ENCODE results near the gene LRRC49. TPM values are rescaled to one million over a fixed set of nuclear protein-coding genes. Genes with fewer than 3 reads are reported as not detected.

The LRRC49 gene
- 1.7 TPM for polyA plus RNA-seq (2013, experiment 1 of 2)
- polyA plus RNA-seq (2013, experiment 2 of 2): 1.8 TPM

- Histone ChIP-seq H3K4me1 (ENCODE audit: control insufficient read depth, insufficient read depth, low read depth, low read length) (peaks cover 5% of the 10 kb centered on the region), H3K23ac (ENCODE audit: low read length in 2 of 2) (no peak within 1 kb of the TSS), H4K8ac (ENCODE audit: low read length) (peak within 1 kb of the TSS; percentile 72), H3K4ac (ENCODE audit: low read depth in 1 of 2, low read length in 2 of 2) (no peak within 1 kb of the TSS), H3K4me2 (ENCODE audit: low read length, poor library complexity, severe bottlenecking) (peak within 1 kb of the TSS; percentile 86), H3K9me3 (ENCODE audit: control insufficient read depth, low read length) (no peaks in the 10 kb centered on the region), H2BK15ac (ENCODE audit: low read depth, poor library complexity, severe bottlenecking) (peak within 1 kb of the TSS; percentile 41), H2BK120ac (ENCODE audit: low read depth, low read length) (no peak within 1 kb of the TSS), H2BK12ac (ENCODE audit: low read length in 2 of 2) (no peak within 1 kb of the TSS), H3K4me3 (ENCODE audit: insufficient read depth in 1 of 2, low read depth in 1 of 2, low read length in 2 of 2) (peak within 1 kb of the TSS; percentile 75 to 89), H3K27me3 (ENCODE audit: control insufficient read depth in 1 of 2, insufficient read depth in 1 of 2, low read length in 2 of 2) (no peaks in the 10 kb centered on the region), H3K36me3 (ENCODE audit: control insufficient read depth in 1 of 2, insufficient read depth in 2 of 2, low read depth in 1 of 2, low read length in 2 of 2) (no peaks in the 10 kb centered on the region), H3K79me1 (replicated peaks; ENCODE audit: low read length, poor library complexity, severe bottlenecking) (peaks cover 9% of the 10 kb centered on the region), H4K91ac (ENCODE audit: low read length) (peak within 1 kb of the TSS; percentile 28), H3K9ac (ENCODE audit: low read length) (peak within 1 kb of the TSS; percentile 89), H2AFZ (ENCODE audit: low read depth, low read length) (peak within 1 kb of the TSS; percentile 98), H3K27ac (ENCODE audit: low read length, poor library complexity, severe bottlenecking) (peak within 1 kb of the TSS; percentile 49), H3K18ac (ENCODE audit: low read depth in 1 of 2, low read length in 2 of 2) (peak within 1 kb of the TSS in 1 of 2 experiments; percentile 54), H2AK5ac (ENCODE audit: low read length, severe bottlenecking) (no peak within 1 kb of the TSS), H3K14ac (ENCODE audit: low read length in 2 of 2) (peak within 1 kb of the TSS in 1 of 2 experiments; percentile 57), H2BK5ac (ENCODE audit: low read depth, low read length, poor library complexity, severe bottlenecking) (no peak within 1 kb of the TSS)
- WGBS: under 1% methylated on average over 60 of the region's 61 CpGs
- DNase-seq: peak; percentile 98
These were observed at the start of gene LRRC49, which contains the start of gene THAP10 for GRCh38 chr15:70892002-70892911. Gene LRRC49, plus strand, starts transcription at chr15:70892826. Its CDS starts 69 bp downstream, at chr15:70892895. Gene THAP10, minus strand, starts transcription at chr15:70892433. Its CDS starts 161 bp downstream, at chr15:70892272.

GRCh38 chr15:70845602-70846360 is 46.8 kb upstream of the LRRC49 start:
- no peak overlapping the region for H3K27ac ChIP-seq (ENCODE audit: low read length, poor library complexity, severe bottlenecking)
- no peak overlapping the region for H2BK12ac ChIP-seq (ENCODE audit: low read length in 2 of 2)

GRCh38 chr15:70851889-70852288 is 40.7 kb upstream of the LRRC49 start:
- H3K4me3 ChIP-seq (ENCODE audit: insufficient read depth in 1 of 2, low read depth in 1 of 2, low read length in 2 of 2): peak overlapping the region in 1 of 2 experiments; percentile 97
- peaks cover 10% of the 10 kb centered on the region for H3K4me1 ChIP-seq (ENCODE audit: control insufficient read depth, insufficient read depth, low read depth, low read length)
- H3K79me1 ChIP-seq (replicated peaks; ENCODE audit: low read length, poor library complexity, severe bottlenecking): peaks cover 6% of the 10 kb centered on the region
- H3K14ac ChIP-seq (ENCODE audit: low read length in 2 of 2): no peak overlapping the region
- H3K27me3 ChIP-seq (ENCODE audit: control insufficient read depth in 1 of 2, insufficient read depth in 1 of 2, low read length in 2 of 2): no peaks in the 10 kb centered on the region
- DNase-seq: no peak
- no peaks in the 10 kb centered on the region for H3K9me3 ChIP-seq (ENCODE audit: control insufficient read depth, low read length)
- peaks cover 6 to 41% of the 10 kb centered on the region in 2 experiments for H3K36me3 ChIP-seq (ENCODE audit: control insufficient read depth in 1 of 2, insufficient read depth in 2 of 2, low read depth in 1 of 2, low read length in 2 of 2)
- H3K4ac ChIP-seq (ENCODE audit: low read depth in 1 of 2, low read length in 2 of 2): no peak overlapping the region
- H2BK120ac ChIP-seq (ENCODE audit: low read depth, low read length): no peak overlapping the region
- no peak overlapping the region for H2BK5ac ChIP-seq (ENCODE audit: low read depth, low read length, poor library complexity, severe bottlenecking)
- no peak overlapping the region for H3K18ac ChIP-seq (ENCODE audit: low read depth in 1 of 2, low read length in 2 of 2)
- H2AFZ ChIP-seq (ENCODE audit: low read depth, low read length): no peak overlapping the region
- peak overlapping the region; percentile 98 for H3K9ac ChIP-seq (ENCODE audit: low read length)
- no peak overlapping the region for H3K4me2 ChIP-seq (ENCODE audit: low read length, poor library complexity, severe bottlenecking)
- H2BK12ac ChIP-seq (ENCODE audit: low read length in 2 of 2): no peak overlapping the region
- H4K91ac ChIP-seq (ENCODE audit: low read length): no peak overlapping the region
- WGBS: 98% methylated on average over 6 of the region's 6 CpGs
- H4K8ac ChIP-seq (ENCODE audit: low read length): no peak overlapping the region
- H2BK15ac ChIP-seq (ENCODE audit: low read depth, poor library complexity, severe bottlenecking): no peak overlapping the region
- H3K27ac ChIP-seq (ENCODE audit: low read length, poor library complexity, severe bottlenecking): no peak overlapping the region
- H3K23ac ChIP-seq (ENCODE audit: low read length in 2 of 2): no peak overlapping the region
- peak overlapping the region; percentile 11 for H2AK5ac ChIP-seq (ENCODE audit: low read length, severe bottlenecking)

More at GRCh38 chr15:70845602-70846360, 46.8 kb upstream of the LRRC49 start:
- 100% methylated on average over 6 of the region's 6 CpGs for WGBS
- Histone ChIP-seq H3K27me3 (ENCODE audit: control insufficient read depth in 1 of 2, insufficient read depth in 1 of 2, low read length in 2 of 2) (no peaks in the 10 kb centered on the region), H3K4me1 (ENCODE audit: control insufficient read depth, insufficient read depth, low read depth, low read length) (no peaks in the 10 kb centered on the region), H2BK120ac (ENCODE audit: low read depth, low read length) (no peak overlapping the region), H3K9ac (ENCODE audit: low read length) (no peak overlapping the region), H3K4me2 (ENCODE audit: low read length, poor library complexity, severe bottlenecking) (no peak overlapping the region), H3K4ac (ENCODE audit: low read depth in 1 of 2, low read length in 2 of 2) (no peak overlapping the region), H3K23ac (ENCODE audit: low read length in 2 of 2) (no peak overlapping the region), H3K36me3 (ENCODE audit: control insufficient read depth in 1 of 2, insufficient read depth in 2 of 2, low read depth in 1 of 2, low read length in 2 of 2) (peaks cover 3 to 60% of the 10 kb centered on the region in 2 experiments), H4K91ac (ENCODE audit: low read length) (no peak overlapping the region), H2AFZ (ENCODE audit: low read depth, low read length) (no peak overlapping the region), H2AK5ac (ENCODE audit: low read length, severe bottlenecking) (no peak overlapping the region), H3K14ac (ENCODE audit: low read length in 2 of 2) (no peak overlapping the region), H3K79me1 (replicated peaks; ENCODE audit: low read length, poor library complexity, severe bottlenecking) (peaks cover 19% of the 10 kb centered on the region), H3K18ac (ENCODE audit: low read depth in 1 of 2, low read length in 2 of 2) (no peak overlapping the region), H2BK15ac (ENCODE audit: low read depth, poor library complexity, severe bottlenecking) (no peak overlapping the region), H3K9me3 (ENCODE audit: control insufficient read depth, low read length) (no peaks in the 10 kb centered on the region), H3K4me3 (ENCODE audit: insufficient read depth in 1 of 2, low read depth in 1 of 2, low read length in 2 of 2) (no peak overlapping the region), H4K8ac (ENCODE audit: low read length) (no peak overlapping the region), H2BK5ac (ENCODE audit: low read depth, low read length, poor library complexity, severe bottlenecking) (no peak overlapping the region)
- no peak for DNase-seq
